ENCODE results near the gene TSPYL2.

TSPYL2 gene

GRCh38 chrX:53093177-53093655 is 11.0 kb downstream of the TSPYL2 start:
- peak; percentile 50 for TF ChIP-seq CTCF (IDR thresholded peaks at IDR 0.05; ENCODE audit: insufficient read depth, low read depth, low read length, missing control alignments)
- H3K4me3 ChIP-seq (ENCODE audit: low read length), result peak overlapping the region; percentile 67
- DNase-seq (ENCODE audit: low read depth), result peak; percentile 85

GRCh38 chrX:53093748-53094581 is 11.8 kb downstream of the TSPYL2 start, which contains the start of gene KANTR:
Gene KANTR (plus strand): TSS chrX:53094142. CDS start chrX:53124273, 30,131 bp downstream.
- DNase-seq (ENCODE audit: low read depth), result peak; percentile 93
- H3K4me3 ChIP-seq (ENCODE audit: low read length), result peak within 1 kb of the TSS; percentile 67
- no peak for TF ChIP-seq CTCF (IDR thresholded peaks at IDR 0.05; ENCODE audit: insufficient read depth, low read depth, low read length, missing control alignments)

GRCh38 chrX:53094582-53094905 is 12.4 kb downstream of the TSPYL2 start:
- no peak for TF ChIP-seq CTCF (IDR thresholded peaks at IDR 0.05; ENCODE audit: insufficient read depth, low read depth, low read length, missing control alignments)
- DNase-seq (ENCODE audit: low read depth), result no peak
- H3K4me3 ChIP-seq (ENCODE audit: low read length), result peak overlapping the region; percentile 67

GRCh38 chrX:53095796-53096195 is 13.6 kb downstream of the TSPYL2 start:
- H3K4me3 ChIP-seq (ENCODE audit: low read length), result no peak overlapping the region
- DNase-seq (ENCODE audit: low read depth), result no peak
- TF ChIP-seq CTCF (IDR thresholded peaks at IDR 0.05; ENCODE audit: insufficient read depth, low read depth, low read length, missing control alignments), result no peak

- no peak for TF ChIP-seq CTCF (IDR thresholded peaks at IDR 0.05; ENCODE audit: insufficient read depth, low read depth, low read length, missing control alignments)
- DNase-seq (ENCODE audit: low read depth), result no peak
- no peak overlapping the region for H3K4me3 ChIP-seq (ENCODE audit: low read length)
Observed at GRCh38 chrX:53114864-53115549, 32.8 kb downstream of the TSPYL2 start.

- no peak for TF ChIP-seq CTCF (IDR thresholded peaks at IDR 0.05; ENCODE audit: insufficient read depth, low read depth, low read length, missing control alignments)
- no peak overlapping the region for H3K4me3 ChIP-seq (ENCODE audit: low read length)
- no peak for DNase-seq (ENCODE audit: low read depth)
Observed at GRCh38 chrX:53115550-53115874, 33.3 kb downstream of the TSPYL2 start.

Data from epithelial cell of esophagus (primary cell).